Lower leg skin (tissue), 4 donors: Measurements from ENCODE around the gene WDR1. TPM values are rescaled to one million over a fixed set of nuclear protein-coding genes. Genes with fewer than 3 reads are reported as not detected.

Source experiments
- DNase-seq, 2 donors: peaks; one replicate each; pipeline ENCODE4 v3.0.0-alpha.2; 2019; ENCODE audit warnings: low spot score in 2 of 2
- H3K4me3 ChIP-seq: fragments of 200-600 bp; sonication (generic); 2 replicates; pipeline ENCODE4 v1.5.1; 2017; ENCODE audit warnings: mild to moderate bottlenecking, low read depth; ENCODE audit not compliant: poor library complexity, severe bottlenecking
- CTCF ChIP-seq, 3 donors: fragments of 450-650 bp; IDR thresholded peaks; one replicate each; pipeline ENCODE4 v1.5.1; 2016; ENCODE audit warnings: antibody characterized with exemption in 3 of 3, mild to moderate bottlenecking in 3 of 3, moderate library complexity in 2 of 3
- POLR2A ChIP-seq, 2 donors: fragments of 450-650 bp; IDR thresholded peaks; one replicate each; pipeline ENCODE4 v1.6.1; 2016 to 2017; ENCODE audit warnings: antibody characterized with exemption in 2 of 2, mild to moderate bottlenecking in 1 of 2, moderate library complexity in 1 of 2
- WGBS, 2 donors: methylation state at CpG; one replicate each; pipeline ENCODE4 v1.1.5; 2018; 5-methylcytosine and 5-hydroxymethylcytosine counted together
- intact Hi-C: fragments of 100-400 bp; cut with DNase I; formaldehyde crosslinking; loops from one replicate; pipeline ENCODE4 v1.15.0; 2023; ENCODE audit warnings: low total_unique reads
- total RNA-seq, 4 donors: library from RNA; depleted of rRNA; stranded (reverse); fragments of >200 nt; gene quantifications; one replicate each; pipeline ENCODE4 v1.1.0, GENCODE V29; 2016

WDR1 gene
- total RNA-seq, 4 donors from 2014 or later: 83.2 to 163 (median 144) TPM

- intact Hi-C loops: loop anchor here (10.0 kb wide), 1 partner anchor 384 kb away; no protein-coding TSS in a partner anchor
- no peak for DNase-seq
- H3K4me3 ChIP-seq: no peak overlapping the region
- WGBS, 2 donors: 35 to 56% methylated on average over 3 of the region's 3 CpGs
- no peak for TF ChIP-seq POLR2A (IDR thresholded peaks at IDR 0.05)
- no peak for TF ChIP-seq CTCF (IDR thresholded peaks at IDR 0.05)
Observed at GRCh38 chr4:10161146-10161545, 44.5 kb upstream of the WDR1 start.

GRCh38 chr4:10160281-10160856 lies 43.8 kb upstream of the WDR1 start:
- no peak for TF ChIP-seq CTCF (IDR thresholded peaks at IDR 0.05)
- no peak for TF ChIP-seq POLR2A (IDR thresholded peaks at IDR 0.05)
- DNase-seq: no peak
- 63 to 65% methylated on average over 7 of the region's 7 CpGs for WGBS, 2 donors
- H3K4me3 ChIP-seq: no peak overlapping the region
- intact Hi-C loops: loop anchor here (10.0 kb wide), 1 partner anchor 384 kb away; no protein-coding TSS in a partner anchor

- no peak overlapping the region for H3K4me3 ChIP-seq
- intact Hi-C loops: loop anchor here (5.0 to 10.0 kb wide), 2 partner anchors 238 to 385 kb away; no protein-coding TSS in a partner anchor
- no peak for DNase-seq
- TF ChIP-seq POLR2A (IDR thresholded peaks at IDR 0.05): no peak
Observed at GRCh38 chr4:10159671-10160070, 43.1 kb upstream of the WDR1 start.

- 45 to 56% methylated on average over 9 of the region's 9 CpGs for WGBS, 2 donors
- no peak overlapping the region for H3K4me3 ChIP-seq
- TF ChIP-seq CTCF (IDR thresholded peaks at IDR 0.05) (no peak), POLR2A (IDR thresholded peaks at IDR 0.05) (no peak)
- DNase-seq: peak in 1 of 2 donors; percentile 52
- intact Hi-C loops: loop anchor here (5.0 kb wide), 1 partner anchor 239 kb away; no protein-coding TSS in a partner anchor
Observed at GRCh38 chr4:10158333-10158942, 41.8 kb upstream of the WDR1 start.

GRCh38 chr4:10157478-10158332 lies 41.1 kb upstream of the WDR1 start:
- peak; percentile 47 to 87 for DNase-seq
- peak in 1 of 3 donors; percentile 33 for TF ChIP-seq CTCF (IDR thresholded peaks at IDR 0.05)
- no peak for TF ChIP-seq POLR2A (IDR thresholded peaks at IDR 0.05)
- intact Hi-C loops: loop anchor here (5.0 kb wide), 1 partner anchor 240 kb away; no protein-coding TSS in a partner anchor
- WGBS, 2 donors: 29 to 41% methylated on average over 8 of the region's 8 CpGs
- H3K4me3 ChIP-seq: no peak overlapping the region

- no peak for DNase-seq
- 88 to 90% methylated on average over 3 of the region's 3 CpGs for WGBS, 2 donors
- TF ChIP-seq CTCF (IDR thresholded peaks at IDR 0.05): no peak
- no peak for TF ChIP-seq POLR2A (IDR thresholded peaks at IDR 0.05)
- H3K4me3 ChIP-seq: no peak overlapping the region
- intact Hi-C loops: no loop called here
Observed at GRCh38 chr4:10154241-10154640, 37.6 kb upstream of the WDR1 start.
